K562 (cell line): ENCODE results near the gene TMEM170A. TPM values are rescaled to one million over a fixed set of nuclear protein-coding genes. Genes with fewer than 3 reads are reported as not detected.

Experiments
- CC2D1A ChIP-seq: fragments of 450-650 bp; IDR thresholded peaks from 2 replicates; pipeline ENCODE4 v1.6.1; 2017; ENCODE audit warnings: mild to moderate bottlenecking
- DPF2 ChIP-seq: fragments of 450-650 bp; IDR thresholded peaks from 2 replicates; pipeline ENCODE4 v1.6.1; 2016
- GABPA ChIP-seq: fragments of 200-800 bp; sonication (Bioruptor generic); conservative IDR thresholded peaks from 2 replicates; pipeline ENCODE4 v1.6.1; 2016; ENCODE audit warnings: low read depth, missing genetic modification characterization, missing compliant biosample characterization
- GATAD2A ChIP-seq: fragments of 450-650 bp; IDR thresholded peaks from 2 replicates; pipeline ENCODE4 v1.6.1; 2017
- HNRNPK ChIP-seq: fragments of 200-400 bp; formaldehyde crosslinking; IDR thresholded peaks from one replicate; pipeline ENCODE4 v1.6.1; 2018; ENCODE audit warnings: mild to moderate bottlenecking, low read depth, low read length; ENCODE audit not compliant: poor library complexity, severe bottlenecking
- MCM7 ChIP-seq, 2 experiments: fragments of 450-650 bp; IDR thresholded peaks; 2 replicates each; pipeline ENCODE4 v1.6.1; 2016 to 2018
- MYC ChIP-seq, 2 experiments: fragments of 250-450 bp in 1 of 2; sonication (Bioruptor Pico) in 1 of 2; IDR thresholded peaks; 2 replicates each; pipeline versions ENCODE4 v1.5.1 to v1.6.1; 2012 to 2021; ENCODE audit warnings: low read depth in 2 of 2, borderline replicate concordance in 1 of 2, improper control_type of control experiment in 1 of 2, low read length in 1 of 2, mild to moderate bottlenecking in 1 of 2, moderate library complexity in 1 of 2
- NCOA2 ChIP-seq, 2 experiments: fragments of 450-650 bp; IDR thresholded peaks; 2 replicates each; pipeline ENCODE4 v1.6.1; 2018; ENCODE audit warnings: mild to moderate bottlenecking in 2 of 2, moderate library complexity in 1 of 2; ENCODE audit not compliant: partially characterized antibody in 2 of 2
- SMAD4 ChIP-seq: fragments of 250-450 bp; sonication (Bioruptor Pico); conservative IDR thresholded peaks from 2 replicates; pipeline ENCODE4 v1.8.0; 2021; ENCODE audit warnings: inconsistent platforms, mild to moderate bottlenecking, moderate library complexity
- SNIP1 ChIP-seq: fragments of 450-650 bp; IDR thresholded peaks from 2 replicates; pipeline ENCODE4 v1.7.1; 2017; ENCODE audit warnings: low read depth, mild to moderate bottlenecking
- SREBF2 ChIP-seq: sonication (generic); formaldehyde crosslinking; IDR thresholded peaks from 2 replicates; pipeline ENCODE4 v1.4.0; 2020; ENCODE audit warnings: mild to moderate bottlenecking, missing genetic modification reagents
- TCF7 ChIP-seq: sonication (generic); IDR thresholded peaks from 2 replicates; pipeline ENCODE4 v1.6.1; 2016; ENCODE audit warnings: antibody characterized with exemption, borderline replicate concordance
- ZFX ChIP-seq: sonication (generic); formaldehyde crosslinking; IDR thresholded peaks from 2 replicates; pipeline ENCODE4 v1.8.0; 2022; ENCODE audit warnings: mild to moderate bottlenecking, missing genetic modification reagents, moderate library complexity
- ZNF165 ChIP-seq: fragments of 250-450 bp; sonication (Bioruptor Pico); IDR thresholded peaks from 2 replicates; pipeline ENCODE4 v1.4.0; 2020; ENCODE audit warnings: borderline replicate concordance
- ZNF174 ChIP-seq: fragments of 250-450 bp; sonication (Bioruptor Pico); IDR thresholded peaks from 2 replicates; pipeline ENCODE4 v1.4.0; 2020; ENCODE audit warnings: mild to moderate bottlenecking
- ZNF212 ChIP-seq: fragments of 450-650 bp; formaldehyde crosslinking; IDR thresholded peaks from 2 replicates; pipeline ENCODE4 v1.4.0; 2020; ENCODE audit warnings: mild to moderate bottlenecking
- ZNF232 ChIP-seq: sonication (generic); formaldehyde crosslinking; IDR thresholded peaks from 2 replicates; pipeline ENCODE4 v1.8.0; 2022; ENCODE audit warnings: mild to moderate bottlenecking, missing genetic modification reagents
- ZNF445 ChIP-seq: fragments of 250-450 bp; sonication (Bioruptor Pico); IDR thresholded peaks from 2 replicates; pipeline ENCODE4 v1.4.0; 2020; ENCODE audit warnings: low read depth, mild to moderate bottlenecking, moderate library complexity
- ZNF830 ChIP-seq: fragments of 250-450 bp; sonication (Bioruptor Pico); IDR thresholded peaks from 2 replicates; pipeline ENCODE4 v1.5.0; 2021; ENCODE audit warnings: mild to moderate bottlenecking
- polyA plus RNA-seq, 8 experiments: library from polyadenylated mRNA; depleted of rRNA in 4 of 8; stranded (reverse) in 5 of 8; unstranded in 3 of 8; fragments of >200 nt; fragmentation: Nextera tagmentation in 2 of 8; fragmentation: Illumina TruSeq in 1 of 8; extraction: Ambion mirVana in 2 of 8; extraction: Trizol in 1 of 8; gene quantifications; 2 replicates each; pipeline versions ENCODE4 v1.2.1 to v1.2.3, GENCODE V29; 2011 to 2014; ENCODE audit warnings: inconsistent platforms in 1 of 8, missing spikeins in 1 of 8
- total RNA-seq, 7 experiments: library from RNA; depleted of rRNA in 6 of 7; stranded (reverse); fragments of >200 nt in 6 of 7; fragmentation: Illumina TruSeq in 2 of 7; extraction: Trizol in 2 of 7; gene quantifications; 2 replicates each; pipeline versions ENCODE4 v1.2.1 to v1.2.3, GENCODE V29; 2011 to 2021; ENCODE audit warnings: low replicate concordance in 1 of 7
- TF ChIP-seq, protein P1 (sequence below): fragments of 150-350 bp; IDR thresholded peaks from 2 replicates; pipeline ENCODE4 v1.6.1; 2014; ENCODE audit warnings: low read depth, mild to moderate bottlenecking, low read length, borderline replicate concordance
- TF ChIP-seq, protein P2 (sequence below): fragments of 450-650 bp; IDR thresholded peaks from 2 replicates; pipeline ENCODE4 v1.6.1; 2016; ENCODE audit warnings: antibody characterized with exemption
- TF ChIP-seq, protein P3 (sequence below): sonication (generic); formaldehyde crosslinking; IDR thresholded peaks from 2 replicates; pipeline ENCODE4 v1.9.0; 2022; ENCODE audit warnings: mild to moderate bottlenecking, missing genetic modification reagents
- TF ChIP-seq, protein P4 (sequence below): fragments of 250-450 bp; sonication (Bioruptor Pico); IDR thresholded peaks from 2 replicates; pipeline ENCODE4 v1.5.0; 2020; ENCODE audit warnings: mild to moderate bottlenecking

The TMEM170A gene
- total and polyA plus RNA-seq, 9 of the 15 experiments (the other 6 are each of a cell fraction or from before 2014, with no cell fraction given), result 6.1 to 30.2 (median 15.0) TPM

DNA sequence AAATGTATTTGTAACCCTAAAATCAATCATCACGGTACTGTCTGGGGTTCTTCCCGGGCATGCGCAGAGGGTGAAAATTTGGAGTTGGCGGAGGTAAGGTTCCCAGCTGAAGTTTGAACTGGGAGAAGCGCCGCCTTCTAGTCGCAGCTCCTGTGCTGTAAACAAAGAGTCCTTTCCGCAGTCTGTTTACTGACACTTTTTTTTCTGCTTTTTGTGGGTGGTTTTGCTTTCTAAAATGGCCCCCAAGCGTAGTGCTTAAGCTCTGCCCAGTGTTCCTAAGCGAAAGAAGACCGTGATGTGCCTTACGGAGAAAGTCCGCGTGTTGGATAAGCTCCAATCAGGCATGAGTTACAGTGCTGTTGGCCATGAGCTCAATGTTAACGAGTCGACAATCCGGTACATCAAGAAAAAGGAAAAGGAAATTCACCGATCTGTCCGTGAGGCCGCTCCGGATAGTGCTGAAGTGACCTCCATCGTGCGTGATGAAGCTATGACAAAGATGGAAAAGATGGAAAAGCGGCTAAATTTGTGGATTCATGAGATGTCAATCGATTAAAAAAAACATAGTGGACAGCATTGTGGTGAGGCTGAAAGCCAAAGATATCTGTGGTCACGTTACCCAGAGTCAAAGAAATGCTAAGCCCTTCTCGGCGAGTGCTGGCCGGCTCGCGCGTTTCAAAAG lies 30.6 kb downstream of the TMEM170A start (continued):
- TF ChIP-seq, protein P1, sequence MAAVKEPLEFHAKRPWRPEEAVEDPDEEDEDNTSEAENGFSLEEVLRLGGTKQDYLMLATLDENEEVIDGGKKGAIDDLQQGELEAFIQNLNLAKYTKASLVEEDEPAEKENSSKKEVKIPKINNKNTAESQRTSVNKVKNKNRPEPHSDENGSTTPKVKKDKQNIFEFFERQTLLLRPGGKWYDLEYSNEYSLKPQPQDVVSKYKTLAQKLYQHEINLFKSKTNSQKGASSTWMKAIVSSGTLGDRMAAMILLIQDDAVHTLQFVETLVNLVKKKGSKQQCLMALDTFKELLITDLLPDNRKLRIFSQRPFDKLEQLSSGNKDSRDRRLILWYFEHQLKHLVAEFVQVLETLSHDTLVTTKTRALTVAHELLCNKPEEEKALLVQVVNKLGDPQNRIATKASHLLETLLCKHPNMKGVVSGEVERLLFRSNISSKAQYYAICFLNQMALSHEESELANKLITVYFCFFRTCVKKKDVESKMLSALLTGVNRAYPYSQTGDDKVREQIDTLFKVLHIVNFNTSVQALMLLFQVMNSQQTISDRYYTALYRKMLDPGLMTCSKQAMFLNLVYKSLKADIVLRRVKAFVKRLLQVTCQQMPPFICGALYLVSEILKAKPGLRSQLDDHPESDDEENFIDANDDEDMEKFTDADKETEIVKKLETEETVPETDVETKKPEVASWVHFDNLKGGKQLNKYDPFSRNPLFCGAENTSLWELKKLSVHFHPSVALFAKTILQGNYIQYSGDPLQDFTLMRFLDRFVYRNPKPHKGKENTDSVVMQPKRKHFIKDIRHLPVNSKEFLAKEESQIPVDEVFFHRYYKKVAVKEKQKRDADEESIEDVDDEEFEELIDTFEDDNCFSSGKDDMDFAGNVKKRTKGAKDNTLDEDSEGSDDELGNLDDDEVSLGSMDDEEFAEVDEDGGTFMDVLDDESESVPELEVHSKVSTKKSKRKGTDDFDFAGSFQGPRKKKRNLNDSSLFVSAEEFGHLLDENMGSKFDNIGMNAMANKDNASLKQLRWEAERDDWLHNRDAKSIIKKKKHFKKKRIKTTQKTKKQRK, result no peak
- TF ChIP-seq ZNF212 (CRISPR knock-in tag) (no peak), SNIP1 (no peak), HNRNPK (no peak), ZNF232 (CRISPR knock-in tag) (peak; percentile 74; the same call in 1 of the 2 replicates), GABPA (tag) (peak; percentile 77), ZNF445 (no peak), MCM7 (IDR thresholded peaks at IDR 0.05) (no peak), DPF2 (peak; percentile 44; the same call in 1 of the 2 replicates), ZNF165 (CRISPR knock-in tag) (no peak), SMAD4 (CRISPR knock-in tag) (no peak), CC2D1A (no peak), ZFX (CRISPR knock-in tag) (peak; percentile 43; the same call in 1 of the 2 replicates), NCOA2 (IDR thresholded peaks at IDR 0.05; ENCODE audit: partially characterized antibody in 2 of 2) (no peak), GATAD2A (no peak), SREBF2 (CRISPR knock-in tag) (no peak), ZNF830 (no peak), TCF7 (no peak), MYC (IDR thresholded peaks at IDR 0.05; ENCODE audit: low read depth, low read length) (peak; percentile 65; the same call in 1 of the 2 replicates), MYC (CRISPR knock-in tag; IDR thresholded peaks at IDR 0.05; ENCODE audit: borderline replicate concordance, low read depth) (no peak), ZNF174 (CRISPR knock-in tag) (no peak)
- TF ChIP-seq, protein P2, sequence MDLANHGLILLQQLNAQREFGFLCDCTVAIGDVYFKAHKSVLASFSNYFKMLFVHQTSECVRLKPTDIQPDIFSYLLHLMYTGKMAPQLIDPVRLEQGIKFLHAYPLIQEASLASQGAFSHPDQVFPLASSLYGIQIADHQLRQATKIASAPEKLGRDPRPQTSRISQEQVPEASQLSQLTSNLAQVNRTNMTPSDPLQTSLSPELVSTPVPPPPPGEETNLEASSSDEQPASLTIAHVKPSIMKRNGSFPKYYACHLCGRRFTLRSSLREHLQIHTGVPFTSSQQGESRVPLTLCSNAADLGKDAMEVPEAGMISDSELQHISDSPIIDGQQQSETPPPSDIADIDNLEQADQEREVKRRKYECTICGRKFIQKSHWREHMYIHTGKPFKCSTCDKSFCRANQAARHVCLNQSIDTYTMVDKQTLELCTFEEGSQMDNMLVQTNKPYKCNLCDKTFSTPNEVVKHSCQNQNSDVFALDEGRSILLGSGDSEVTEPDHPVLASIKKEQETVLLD, result peak; percentile 94
- TF ChIP-seq, protein P3, sequence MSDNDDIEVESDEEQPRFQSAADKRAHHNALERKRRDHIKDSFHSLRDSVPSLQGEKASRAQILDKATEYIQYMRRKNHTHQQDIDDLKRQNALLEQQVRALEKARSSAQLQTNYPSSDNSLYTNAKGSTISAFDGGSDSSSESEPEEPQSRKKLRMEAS (CRISPR knock-in tag), result peak; percentile 86
- TF ChIP-seq, protein P4, sequence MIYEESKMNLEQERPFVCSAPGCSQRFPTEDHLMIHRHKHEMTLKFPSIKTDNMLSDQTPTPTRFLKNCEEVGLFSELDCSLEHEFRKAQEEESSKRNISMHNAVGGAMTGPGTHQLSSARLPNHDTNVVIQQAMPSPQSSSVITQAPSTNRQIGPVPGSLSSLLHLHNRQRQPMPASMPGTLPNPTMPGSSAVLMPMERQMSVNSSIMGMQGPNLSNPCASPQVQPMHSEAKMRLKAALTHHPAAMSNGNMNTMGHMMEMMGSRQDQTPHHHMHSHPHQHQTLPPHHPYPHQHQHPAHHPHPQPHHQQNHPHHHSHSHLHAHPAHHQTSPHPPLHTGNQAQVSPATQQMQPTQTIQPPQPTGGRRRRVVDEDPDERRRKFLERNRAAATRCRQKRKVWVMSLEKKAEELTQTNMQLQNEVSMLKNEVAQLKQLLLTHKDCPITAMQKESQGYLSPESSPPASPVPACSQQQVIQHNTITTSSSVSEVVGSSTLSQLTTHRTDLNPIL (CRISPR knock-in tag), result no peak
